GM23248 (cell line): ENCODE measurements around the gene OLA1. TPM values are rescaled to one million over a fixed set of nuclear protein-coding genes. Genes with fewer than 3 reads are reported as not detected.
A peak's percentile ranks its signal among the peaks of the same experiment; 100 is the strongest.

ENCODE experiments used
- DNase-seq: peaks from one replicate; pipeline ENCODE4 v3.0.0-alpha.2; 2015
- H2AFZ ChIP-seq: fragments of 200-600 bp; sonication (generic); 2 replicates; pipeline ENCODE4 v1.6.1; 2016; ENCODE audit warnings: antibody characterized with exemption
- H3F3A ChIP-seq: fragments of 200-600 bp; sonication (generic); 2 replicates; pipeline ENCODE4 v1.6.1; 2016; ENCODE audit warnings: mild to moderate bottlenecking, antibody characterized with exemption, mixed run types; ENCODE audit not compliant: insufficient read depth
- H3K27ac ChIP-seq: fragments of 200-600 bp; sonication (generic); 2 replicates; pipeline ENCODE4 v1.5.1; 2016; ENCODE audit warnings: mild to moderate bottlenecking
- H3K27me3 ChIP-seq: fragments of 200-600 bp; sonication (generic); replicated peaks from 2 replicates; pipeline ENCODE4 v1.6.1; 2016; ENCODE audit warnings: mild to moderate bottlenecking; ENCODE audit not compliant: insufficient read depth
- H3K36me3 ChIP-seq: fragments of 200-600 bp; sonication (generic); 2 replicates; pipeline ENCODE4 v1.6.1; 2016; ENCODE audit warnings: low read depth, mild to moderate bottlenecking
- H3K4me1 ChIP-seq: fragments of 200-600 bp; sonication (generic); 2 replicates; pipeline ENCODE4 v1.6.1; 2016; ENCODE audit warnings: mild to moderate bottlenecking; ENCODE audit not compliant: insufficient read depth
- H3K4me2 ChIP-seq: fragments of 200-600 bp; sonication (generic); one replicate; pipeline ENCODE4 v1.6.1; 2016; ENCODE audit warnings: mild to moderate bottlenecking; ENCODE audit not compliant: unreplicated experiment
- H3K4me3 ChIP-seq: fragments of 200-600 bp; sonication (generic); 2 replicates; pipeline ENCODE4 v1.5.1; 2016; ENCODE audit warnings: mild to moderate bottlenecking
- H3K79me2 ChIP-seq: fragments of 200-600 bp; sonication (generic); 2 replicates; pipeline ENCODE4 v1.6.1; 2016; ENCODE audit warnings: mild to moderate bottlenecking; ENCODE audit not compliant: insufficient read depth
- H3K9ac ChIP-seq: fragments of 200-600 bp; sonication (generic); 2 replicates; pipeline ENCODE4 v1.6.1; 2016; ENCODE audit warnings: mild to moderate bottlenecking
- H3K9me2 ChIP-seq: fragments of 200-600 bp; sonication (generic); 2 replicates; pipeline ENCODE4 v1.6.1; 2016; ENCODE audit warnings: mixed run types, mild to moderate bottlenecking, moderate library complexity; ENCODE audit not compliant: insufficient read depth
- H3K9me3 ChIP-seq: fragments of 200-600 bp; sonication (generic); one replicate; pipeline ENCODE4 v1.6.1; 2017; ENCODE audit warnings: low read depth
- H4K20me1 ChIP-seq: fragments of 200-600 bp; sonication (generic); 2 replicates; pipeline ENCODE4 v1.6.0; 2016; ENCODE audit not compliant: insufficient read depth
- EZH2 ChIP-seq: fragments of 200-600 bp; sonication (generic); IDR thresholded peaks from 2 replicates; pipeline ENCODE4 v1.6.1; 2018; ENCODE audit warnings: antibody characterized with exemption, mild to moderate bottlenecking; ENCODE audit not compliant: insufficient read depth, poor library complexity, severe bottlenecking
- EZH2phosphoT487 ChIP-seq: fragments of 200-600 bp; sonication (generic); IDR thresholded peaks from 2 replicates; pipeline ENCODE4 v1.6.1; 2018; ENCODE audit warnings: antibody characterized with exemption, moderate library complexity, mild to moderate bottlenecking, low read depth; ENCODE audit not compliant: insufficient read depth
- whole genome bisulfite sequencing, 2 experiments: methylation state at CpG; one replicate each; pipeline ENCODE4 v1.1.6; 2015 to 2017; ENCODE audit warnings: low lambda C conversion rate in 2 of 2, low coverage in 1 of 2; ENCODE audit errors: missing lambda C conversion rate in 2 of 2; 5-methylcytosine and 5-hydroxymethylcytosine counted together
- in situ Hi-C: fragments of 300-500 bp; cut with MboI; formaldehyde crosslinking; loops from 2 replicates; pipeline ENCODE4 v1.15.0; 2020
- polyA plus RNA-seq: library from polyadenylated mRNA; unstranded; fragments of >200 nt; fragmentation: Nextera tagmentation; extraction: Ambion mirVana; gene quantifications from 2 replicates; pipeline ENCODE4 v1.2.1, GENCODE V29; 2016
- total RNA-seq: library from RNA; depleted of rRNA; stranded (reverse); fragments of >200 nt; shearing (Covaris generic); gene quantifications from 2 replicates; pipeline ENCODE4 v1.2.3, GENCODE V29; 2014

The OLA1 gene
- total and polyA plus RNA-seq, 2 experiments from 2014 or later, result 64.3 to 114 TPM

DNA sequence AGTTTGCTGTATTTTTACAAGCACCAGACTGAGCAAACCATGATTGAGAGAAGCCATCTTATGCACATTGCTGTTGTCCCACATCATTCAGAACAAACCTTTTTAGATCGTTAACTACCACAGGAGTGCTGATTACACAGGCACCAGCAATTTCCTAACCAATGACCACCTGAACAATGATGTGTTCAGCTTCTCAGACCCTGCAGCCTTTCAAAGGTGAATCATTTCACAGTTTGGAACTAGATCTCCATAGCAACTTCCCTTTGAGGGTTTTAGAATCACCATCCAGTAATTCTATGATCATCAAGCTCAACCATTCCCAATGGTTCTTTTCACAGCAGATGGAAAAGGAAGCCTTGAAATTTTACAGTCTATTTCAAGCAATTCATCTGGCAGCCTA, 71.4 kb downstream of the OLA1 start:
- H4K20me1 ChIP-seq, result no peaks in the 10 kb centered on the region

DNA sequence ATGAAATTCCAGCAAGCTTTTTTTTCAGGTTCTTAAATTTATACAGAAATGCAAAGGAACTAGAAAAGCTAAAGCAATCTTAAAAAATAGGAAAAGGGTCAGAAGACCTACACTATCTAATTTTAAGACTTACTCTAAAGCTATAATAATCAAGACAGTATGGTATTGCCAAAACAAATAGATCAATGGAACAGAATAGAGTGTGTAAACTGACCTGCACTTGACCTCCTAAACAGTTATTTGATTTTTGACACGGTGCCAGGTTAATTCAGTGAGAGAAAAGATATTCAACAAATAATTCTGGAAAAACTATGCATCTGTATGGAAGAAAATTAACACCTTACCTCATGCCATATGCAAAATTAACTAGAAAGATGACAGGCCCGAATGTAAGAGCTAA, 73.6 kb downstream of the OLA1 start:
- H3K4me1 ChIP-seq, result no peaks in the 10 kb centered on the region
- H3K36me3 ChIP-seq, result 0 out of 2 replicates have a peak, but pooled peaks cover 13% of the 10 kb centered on the region
- no peaks in the 10 kb centered on the region for H3K27me3 ChIP-seq
- 0 out of 2 replicates have a peak, but pooled peaks cover 8% of the 10 kb centered on the region for H3F3A ChIP-seq
- H3K79me2 ChIP-seq, result peaks cover 94% of the 10 kb centered on the region
- H3K27ac ChIP-seq, result no peak overlapping the region
- H4K20me1 ChIP-seq, result no peaks in the 10 kb centered on the region
- 95 to 99% methylated on average over 2 of the region's 2 CpGs for WGBS, 2 experiments
- H2AFZ ChIP-seq, result no peak overlapping the region
- in situ Hi-C loops, result no loop called here
- H3K4me3 ChIP-seq, result no peak overlapping the region
- DNase-seq, result no peak
- no peak overlapping the region for H3K9ac ChIP-seq
- no peak overlapping the region for H3K4me2 ChIP-seq
- TF ChIP-seq EZH2 (no peak), EZH2phosphoT487 (no peak)
- peaks cover 2% of the 10 kb centered on the region for H3K9me3 ChIP-seq
- H3K9me2 ChIP-seq, result no peaks in the 10 kb centered on the region

More for the DNA sequence above, 71.4 kb downstream of the OLA1 start:
- Histone ChIP-seq H3K4me3 (no peak overlapping the region), H3K79me2 (peaks cover 89% of the 10 kb centered on the region), H3K9me3 (no peaks in the 10 kb centered on the region), H3K4me2 (no peak overlapping the region), H3F3A (peaks cover 19% of the 10 kb centered on the region; the same call in 1 of the 2 replicates), H3K36me3 (0 out of 2 replicates have a peak, but pooled peaks cover 13% of the 10 kb centered on the region), H3K9me2 (no peaks in the 10 kb centered on the region), H3K27ac (peak overlapping the region; percentile 9), H2AFZ (no peak overlapping the region), H3K4me1 (peaks cover 8% of the 10 kb centered on the region), H3K27me3 (no peaks in the 10 kb centered on the region), H3K9ac (no peak overlapping the region)
- DNase-seq, result peak; percentile 63
- in situ Hi-C loops, result no loop called here
- 92 to 100% methylated on average over 1 of the region's 1 CpG for WGBS, 2 experiments
- TF ChIP-seq EZH2phosphoT487, result no peak
- no peak for TF ChIP-seq EZH2

DNA sequence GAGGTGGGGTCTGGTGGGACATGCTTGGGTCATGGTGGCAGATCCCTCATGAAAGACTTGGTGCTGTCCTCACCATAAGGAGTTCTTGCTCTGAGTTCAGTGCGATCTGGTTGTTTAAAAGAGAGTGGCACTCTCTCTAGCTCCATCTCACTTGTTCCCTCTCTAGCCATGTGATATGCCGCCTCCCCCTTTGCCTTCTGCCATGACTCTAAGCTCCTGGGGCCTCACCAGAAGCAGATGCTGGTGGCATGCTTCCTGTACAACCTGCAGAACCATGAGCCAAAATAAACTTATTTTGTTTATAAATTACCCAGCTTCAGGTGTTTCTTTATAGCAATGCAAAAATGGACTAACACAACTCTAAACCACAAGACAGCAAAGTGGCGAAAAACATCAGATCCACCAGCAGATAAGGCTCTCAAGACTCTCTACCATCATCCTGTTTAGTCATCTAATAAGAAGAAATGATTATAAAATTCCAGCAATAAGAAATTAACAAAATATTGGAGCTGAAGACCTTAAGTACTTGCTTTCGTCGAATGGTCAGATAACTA, 75.5 kb downstream of the OLA1 start:
- Histone ChIP-seq H3K36me3 (0 out of 2 replicates have a peak, but pooled peaks cover 13% of the 10 kb centered on the region), H3K4me2 (no peak overlapping the region), H2AFZ (no peak overlapping the region), H3K9ac (no peak overlapping the region), H3K27me3 (no peaks in the 10 kb centered on the region), H3K79me2 (peaks cover 95% of the 10 kb centered on the region), H3K4me1 (no peaks in the 10 kb centered on the region), H3K9me3 (peaks cover 5% of the 10 kb centered on the region), H3K27ac (no peak overlapping the region), H3K9me2 (no peaks in the 10 kb centered on the region), H4K20me1 (no peaks in the 10 kb centered on the region), H3F3A (0 out of 2 replicates have a peak, but pooled peaks cover 8% of the 10 kb centered on the region), H3K4me3 (no peak overlapping the region)
- no peak for TF ChIP-seq EZH2phosphoT487
- TF ChIP-seq EZH2, result no peak
- 78 to 79% methylated on average over 5 of the region's 5 CpGs for WGBS, 2 experiments
- in situ Hi-C loops, result no loop called here
- DNase-seq, result no peak

DNA sequence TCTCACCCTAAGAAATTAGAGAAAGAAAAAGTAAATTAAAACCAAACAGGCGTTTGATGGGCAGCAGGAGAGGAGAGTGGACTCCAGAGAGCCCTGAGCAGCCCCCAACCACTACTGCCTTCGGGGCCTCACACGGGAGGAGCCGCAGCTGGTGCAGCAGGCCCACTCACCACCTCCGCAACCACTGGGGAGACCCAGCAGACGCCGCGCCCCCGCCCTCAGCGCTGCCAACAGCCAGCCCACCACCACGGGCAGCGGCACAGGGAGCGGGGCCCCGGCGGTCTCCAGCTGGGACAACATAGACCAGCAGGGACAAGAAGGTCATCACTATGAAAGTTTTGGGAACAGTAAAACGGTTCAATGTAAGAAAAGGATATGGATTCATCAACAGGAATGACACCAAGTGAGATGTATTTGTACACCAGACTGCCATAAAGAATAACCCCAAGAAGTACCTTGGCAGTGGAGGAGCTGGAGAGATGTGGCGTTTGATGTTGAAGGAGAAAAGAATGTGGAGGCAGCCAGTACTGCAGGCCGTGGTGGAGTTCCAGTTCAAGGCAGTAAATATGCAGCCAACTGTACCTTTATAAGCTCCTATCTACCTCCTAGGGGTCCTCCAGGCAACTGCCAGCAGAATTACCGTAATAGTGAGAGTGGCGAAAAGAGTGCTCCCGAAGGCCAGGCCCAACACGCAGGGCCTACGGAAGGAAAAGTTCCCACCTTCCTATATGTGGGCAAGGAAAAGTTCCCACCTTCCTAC, 76.5 kb downstream of the OLA1 start:
- H3K9me3 ChIP-seq, result peaks cover 5% of the 10 kb centered on the region
- H3K9ac ChIP-seq, result no peak overlapping the region
- H3K4me3 ChIP-seq, result no peak overlapping the region
- in situ Hi-C loops, result no loop called here
- no peak overlapping the region for H2AFZ ChIP-seq
- H3K27ac ChIP-seq, result no peak overlapping the region
- no peak for DNase-seq
- 0 out of 2 replicates have a peak, but pooled peaks cover 13% of the 10 kb centered on the region for H3K36me3 ChIP-seq
- 0 out of 2 replicates have a peak, but pooled peaks cover 1% of the 10 kb centered on the region for H3F3A ChIP-seq
- peaks cover 94% of the 10 kb centered on the region for H3K79me2 ChIP-seq
- no peaks in the 10 kb centered on the region for H3K27me3 ChIP-seq
- no peaks in the 10 kb centered on the region for H4K20me1 ChIP-seq
- no peak overlapping the region for H3K4me2 ChIP-seq
- H3K4me1 ChIP-seq, result no peaks in the 10 kb centered on the region
- no peak for TF ChIP-seq EZH2phosphoT487
- no peak for TF ChIP-seq EZH2
- H3K9me2 ChIP-seq, result no peaks in the 10 kb centered on the region
- 94 to 96% methylated on average over 23 of the region's 23 CpGs for WGBS, 2 experiments
